Neuron (in vitro differentiated cells): ENCODE data around the gene LMF2.

Experiments used
- H2AFZ ChIP-seq: one replicate; pipeline ENCODE4 v1.6.1; 2013; ENCODE audit warnings: low read depth, mild to moderate bottlenecking, inconsistent platforms, low read length, moderate library complexity
- H3K27me3 ChIP-seq: one replicate; pipeline ENCODE4 v1.6.1; 2013; ENCODE audit warnings: low read length; ENCODE audit not compliant: insufficient read depth
- H3K36me3 ChIP-seq: one replicate; pipeline ENCODE4 v1.6.1; 2013; ENCODE audit warnings: low read length; ENCODE audit not compliant: insufficient read depth
- H3K4me1 ChIP-seq: one replicate; pipeline ENCODE4 v1.6.1; 2013; ENCODE audit warnings: low read length; ENCODE audit not compliant: insufficient read depth
- H3K4me3 ChIP-seq: 2 replicates; pipeline ENCODE4 v1.5.1; 2013; ENCODE audit warnings: mild to moderate bottlenecking, low read length, moderate library complexity
- H3K9me3 ChIP-seq: one replicate; pipeline ENCODE4 v1.6.1; 2013; ENCODE audit warnings: low read length

LMF2 gene

GRCh38 chr22:50460938-50461337 lies 46.6 kb downstream of the LMF2 start:
- Histone ChIP-seq H3K27me3 (no peaks in the 10 kb centered on the region), H3K4me3 (no peak overlapping the region), H3K36me3 (peaks cover 92% of the 10 kb centered on the region), H3K4me1 (no peaks in the 10 kb centered on the region), H3K9me3 (no peaks in the 10 kb centered on the region), H2AFZ (no peak overlapping the region)

- Histone ChIP-seq H3K4me3 (no peak overlapping the region), H3K9me3 (no peaks in the 10 kb centered on the region), H3K36me3 (peaks cover 93% of the 10 kb centered on the region), H3K27me3 (no peaks in the 10 kb centered on the region), H3K4me1 (no peaks in the 10 kb centered on the region), H2AFZ (no peak overlapping the region)
Observed at GRCh38 chr22:50459496-50460140, 47.9 kb downstream of the LMF2 start.

GRCh38 chr22:50459016-50459415 lies 48.5 kb downstream of the LMF2 start:
- Histone ChIP-seq H2AFZ (no peak overlapping the region), H3K4me3 (no peak overlapping the region), H3K36me3 (peaks cover 93% of the 10 kb centered on the region), H3K4me1 (no peaks in the 10 kb centered on the region), H3K27me3 (no peaks in the 10 kb centered on the region), H3K9me3 (no peaks in the 10 kb centered on the region)

GRCh38 chr22:50456466-50457234 lies 50.9 kb downstream of the LMF2 start:
- H3K9me3 ChIP-seq = no peaks in the 10 kb centered on the region
- no peak overlapping the region for H3K4me3 ChIP-seq
- H3K4me1 ChIP-seq = no peaks in the 10 kb centered on the region
- no peaks in the 10 kb centered on the region for H3K27me3 ChIP-seq
- peaks cover 88% of the 10 kb centered on the region for H3K36me3 ChIP-seq
- H2AFZ ChIP-seq = no peak overlapping the region

GRCh38 chr22:50456026-50456425 lies 51.5 kb downstream of the LMF2 start:
- Histone ChIP-seq H3K4me1 (no peaks in the 10 kb centered on the region), H3K9me3 (no peaks in the 10 kb centered on the region), H3K4me3 (no peak overlapping the region), H3K27me3 (no peaks in the 10 kb centered on the region), H2AFZ (no peak overlapping the region), H3K36me3 (peaks cover 84% of the 10 kb centered on the region)

GRCh38 chr22:50455201-50455600 lies 52.3 kb downstream of the LMF2 start:
- no peaks in the 10 kb centered on the region for H3K4me1 ChIP-seq
- no peaks in the 10 kb centered on the region for H3K9me3 ChIP-seq
- H3K4me3 ChIP-seq = no peak overlapping the region
- peaks cover 80% of the 10 kb centered on the region for H3K36me3 ChIP-seq
- H3K27me3 ChIP-seq = no peaks in the 10 kb centered on the region
- no peak overlapping the region for H2AFZ ChIP-seq

GRCh38 chr22:50454556-50455075 lies 52.9 kb downstream of the LMF2 start:
- Histone ChIP-seq H2AFZ (no peak overlapping the region), H3K4me3 (no peak overlapping the region), H3K4me1 (no peaks in the 10 kb centered on the region), H3K36me3 (peaks cover 79% of the 10 kb centered on the region), H3K27me3 (no peaks in the 10 kb centered on the region), H3K9me3 (no peaks in the 10 kb centered on the region)
